H1 (cell line): ENCODE results near the gene RASAL1. TPM values are rescaled to one million over a fixed set of nuclear protein-coding genes. Genes with fewer than 3 reads are reported as not detected.

Source experiments
- CTCF ChIA-PET: fragments of 300-600 bp; sonication (Branson Sonifier 250); formaldehyde crosslinking; loops from one replicate; lab custom pipeline; 2021; ENCODE audit not compliant: partially characterized antibody; lab: Charles Lee
- POLR2A ChIA-PET: fragments of 300-600 bp; sonication (Branson Sonifier 250); formaldehyde crosslinking; loops from one replicate; lab custom pipeline; 2021; ENCODE audit warnings: inconsistent platforms; ENCODE audit not compliant: partially characterized antibody; lab: Charles Lee
- DNase-seq, 2 experiments: peaks; one replicate each; pipeline versions ENCODE4 v3.0.0 to v3.0.0-alpha.2; 2010 to 2022; ENCODE audit warnings: low spot score in 2 of 2, low read depth in 1 of 2, mixed read lengths in 1 of 2
- FAIRE-seq: peaks from 2 replicates; lab custom pipeline; 2011; peaks lifted over from hg19 to GRCh38; lab: Jason Lieb, UNC
- H2AFZ ChIP-seq: 2 replicates; pipeline ENCODE4 v1.8.1; 2012; ENCODE audit warnings: low read length, inconsistent platforms
- H2AK5ac ChIP-seq: 2 replicates; pipeline ENCODE4 v1.6.1; 2013; ENCODE audit warnings: low read depth, low read length
- H2BK120ac ChIP-seq: replicated peaks from 2 replicates; pipeline ENCODE3; 2013; ENCODE audit warnings: low read depth, low read length, inconsistent platforms
- H2BK12ac ChIP-seq: 2 replicates; pipeline ENCODE4 v1.6.1; 2013; ENCODE audit warnings: low read depth, low read length
- H2BK15ac ChIP-seq: 2 replicates; pipeline ENCODE4 v1.6.1; 2013; ENCODE audit warnings: low read length
- H2BK20ac ChIP-seq: 2 replicates; pipeline ENCODE4 v1.6.1; 2013; ENCODE audit warnings: low read length
- H2BK5ac ChIP-seq: 2 replicates; pipeline ENCODE4 v1.6.1; 2013; ENCODE audit warnings: low read depth, low read length
- H3K14ac ChIP-seq: 2 replicates; pipeline ENCODE4 v1.6.1; 2013; ENCODE audit warnings: inconsistent platforms; ENCODE audit not compliant: insufficient read length
- H3K18ac ChIP-seq: 2 replicates; pipeline ENCODE4 v1.6.1; 2013; ENCODE audit warnings: low read length; ENCODE audit errors: extremely low read depth
- H3K23ac ChIP-seq: 2 replicates; pipeline ENCODE4 v1.6.1; 2013; ENCODE audit warnings: inconsistent platforms; ENCODE audit not compliant: insufficient read length
- H3K23me2 ChIP-seq: 2 replicates; pipeline ENCODE4 v1.6.1; 2013; ENCODE audit warnings: low read depth, low read length
- H3K27ac ChIP-seq: 2 replicates; pipeline ENCODE4 v1.6.1; 2011; ENCODE audit warnings: low read depth, low read length, inconsistent platforms
- H3K27me3 ChIP-seq, 4 experiments: replicated peaks in 1 of 4; 1 replicate in 1 of 4; 2 replicates in 3 of 4; pipeline versions ENCODE4 v1.6.1 to v1.8.1; 2011 to 2013; ENCODE audit warnings: low read length in 3 of 4, mild to moderate bottlenecking in 3 of 4, inconsistent platforms in 2 of 4, mixed read lengths in 2 of 4, moderate library complexity in 1 of 4; ENCODE audit not compliant: control insufficient read depth in 3 of 4, insufficient read depth in 3 of 4; ENCODE audit errors: extremely low read depth in 1 of 4
- H3K36me3 ChIP-seq, 4 experiments: 2 replicates each; pipeline versions ENCODE4 v1.6.1 to v1.8.1; 2011 to 2013; ENCODE audit warnings: mild to moderate bottlenecking in 4 of 4, low read length in 3 of 4, moderate library complexity in 2 of 4, control low read depth in 1 of 4, inconsistent platforms in 1 of 4; ENCODE audit not compliant: insufficient read depth in 4 of 4, control insufficient read depth in 2 of 4
- H3K4ac ChIP-seq: replicated peaks from 2 replicates; pipeline ENCODE3; 2013; ENCODE audit warnings: low read length, low read depth, mixed read lengths, inconsistent platforms; ENCODE audit not compliant: insufficient read length
- H3K4me1 ChIP-seq, 4 experiments: replicated peaks in 1 of 4; 1 replicate in 1 of 4; 2 replicates in 3 of 4; pipeline versions ENCODE4 v1.6.1 to v1.8.1; 2011 to 2013; ENCODE audit warnings: low read length in 3 of 4, inconsistent platforms in 2 of 4, mixed read lengths in 1 of 4; ENCODE audit not compliant: insufficient read depth in 4 of 4, control insufficient read depth in 3 of 4
- H3K4me2 ChIP-seq, 2 experiments: 2 replicates each; pipeline versions ENCODE4 v1.6.1 to v1.8.1; 2011 to 2013; ENCODE audit warnings: low read depth in 2 of 2, low read length in 2 of 2, control low read depth in 1 of 2, inconsistent platforms in 1 of 2, mild to moderate bottlenecking in 1 of 2; ENCODE audit not compliant: insufficient read depth in 1 of 2
- H3K4me3 ChIP-seq, 4 experiments: fragments of 200-600, 300-600 bp in 1 of 4; sonication (generic), shearing (Covaris generic), sonication (Bioruptor Twin) in 1 of 4; 2 replicates each; pipeline versions ENCODE4 v1.5.1 to v1.8.1; 2011 to 2016; ENCODE audit warnings: low read length in 4 of 4, low read depth in 3 of 4, control low read depth in 2 of 4, inconsistent platforms in 2 of 4, mild to moderate bottlenecking in 2 of 4, mixed read lengths in 1 of 4, moderate library complexity in 1 of 4; ENCODE audit not compliant: insufficient read depth in 2 of 4; ENCODE audit errors: extremely low read depth in 1 of 4
- H3K56ac ChIP-seq: replicated peaks from 2 replicates; pipeline ENCODE3; 2013; ENCODE audit warnings: low read depth, mild to moderate bottlenecking, mixed read lengths, low read length, inconsistent platforms; ENCODE audit not compliant: insufficient read length
- H3K79me1 ChIP-seq: 2 replicates; pipeline ENCODE4 v1.6.1; 2013; ENCODE audit warnings: low read depth, low read length, control low read depth
- H3K79me2 ChIP-seq, 2 experiments: 2 replicates each; pipeline versions ENCODE4 v1.6.1 to v1.8.1; 2012 to 2013; ENCODE audit warnings: low read length in 2 of 2, mild to moderate bottlenecking in 2 of 2, inconsistent platforms in 1 of 2; ENCODE audit not compliant: insufficient read depth in 2 of 2, control insufficient read depth in 1 of 2
- H3K9ac ChIP-seq, 4 experiments: replicated peaks in 1 of 4; 1 replicate in 1 of 4; 2 replicates in 3 of 4; pipeline versions ENCODE4 v1.6.1 to v1.8.1; 2011 to 2013; ENCODE audit warnings: low read depth in 3 of 4, low read length in 3 of 4, control low read depth in 2 of 4, mild to moderate bottlenecking in 2 of 4, moderate library complexity in 2 of 4, inconsistent platforms in 1 of 4; ENCODE audit errors: extremely low read depth in 1 of 4
- H3K9me3 ChIP-seq, 2 experiments: 2 replicates each; pipeline versions ENCODE4 v1.6.1 to v1.8.1; 2012 to 2013; ENCODE audit warnings: mild to moderate bottlenecking in 2 of 2, moderate library complexity in 2 of 2, control low read depth in 1 of 2, inconsistent platforms in 1 of 2, low read depth in 1 of 2, low read length in 1 of 2, mixed read lengths in 1 of 2; ENCODE audit not compliant: insufficient read depth in 2 of 2
- H4K20me1 ChIP-seq, 2 experiments: replicated peaks in 1 of 2; 2 replicates each; pipeline versions ENCODE3 to v1.8.1; 2011 to 2013; ENCODE audit warnings: inconsistent platforms in 2 of 2, low read length in 2 of 2, mild to moderate bottlenecking in 1 of 2; ENCODE audit not compliant: insufficient read depth in 2 of 2, control insufficient read depth in 1 of 2
- H4K5ac ChIP-seq: 2 replicates; pipeline ENCODE4 v1.6.1; 2013; ENCODE audit warnings: low read length, low read depth, mixed read lengths, inconsistent platforms; ENCODE audit not compliant: insufficient read length
- H4K8ac ChIP-seq: 2 replicates; pipeline ENCODE4 v1.8.0; 2013; ENCODE audit warnings: mild to moderate bottlenecking, moderate library complexity, low read length, inconsistent platforms; ENCODE audit not compliant: insufficient read depth; ENCODE audit errors: extremely low read depth
- H4K91ac ChIP-seq: replicated peaks from 2 replicates; pipeline ENCODE3; 2013; ENCODE audit warnings: low read length, mixed read lengths, inconsistent platforms; ENCODE audit not compliant: insufficient read length
- CHD1 ChIP-seq: IDR thresholded peaks from 2 replicates; pipeline ENCODE4 v1.6.1; 2012; ENCODE audit warnings: low read depth, low read length, improper control_type of control experiment
- EZH2 ChIP-seq: fragments of 200-600 bp; sonication (generic); IDR thresholded peaks from 2 replicates; pipeline ENCODE4 v1.7.1; 2012; ENCODE audit warnings: low read depth, mild to moderate bottlenecking, moderate library complexity, low read length, inconsistent platforms; ENCODE audit not compliant: severe bottlenecking
- GTF2F1 ChIP-seq: IDR thresholded peaks from 2 replicates; pipeline ENCODE4 v1.6.1; 2012; ENCODE audit warnings: low read depth, low read length, improper control_type of control experiment, borderline replicate concordance
- KDM1A ChIP-seq: fragments of 200-600, 300-600 bp; sonication (generic); IDR thresholded peaks from 2 replicates; pipeline ENCODE4 v1.7.1; 2016; ENCODE audit warnings: mild to moderate bottlenecking, low read length, borderline replicate concordance
- SIRT6 ChIP-seq: IDR thresholded peaks from one replicate; pipeline ENCODE4 v1.7.1; 2012; ENCODE audit warnings: low read length, inconsistent platforms
- YY1 ChIP-seq: IDR thresholded peaks from 2 replicates; pipeline ENCODE4 v1.6.1; 2011; ENCODE audit warnings: low read depth, mild to moderate bottlenecking, low read length
- WGBS, 2 experiments: shearing (Covaris generic) in 1 of 2; methylation state at CpG; one replicate each; pipeline versions ENCODE4 v1.1.6 to v1.1.7; 2013 to 2015; ENCODE audit warnings: low lambda C conversion rate in 2 of 2, mixed read lengths in 2 of 2, inconsistent platforms in 1 of 2, low coverage in 1 of 2, missing lambda C conversion rate in 1 of 2; ENCODE audit not compliant: insufficient replicate concordance in 2 of 2, insufficient coverage in 1 of 2, insufficient read length in 1 of 2; ENCODE audit errors: extremely low coverage in 1 of 2, missing lambda C conversion rate in 1 of 2; 5-methylcytosine and 5-hydroxymethylcytosine counted together
- polyA plus RNA-seq, 7 experiments: library from polyadenylated mRNA; depleted of rRNA in 3 of 7; stranded (reverse) in 5 of 7; unstranded in 2 of 7; fragments of >200 nt in 5 of 7; fragments of 200-250 nt in 2 of 7; gene quantifications; 1 replicate in 5 of 7; 2 replicates in 1 of 7; 4 replicates in 1 of 7; pipeline versions ENCODE4 v1.2.1 to v1.2.3, GENCODE V29; 2011 to 2013; ENCODE audit warnings: missing spikeins in 2 of 7, mixed read lengths in 2 of 7
- total RNA-seq: library from RNA; stranded (reverse); fragmentation: NEBNext Ultra II Directional; extraction: Animal tissue kit (Norgen Biotek cat#: 25700); gene quantifications from 2 replicates; pipeline ENCODE4 v1.2.1, GENCODE V29; 2021
- TF ChIP-seq, protein P1 (sequence below): IDR thresholded peaks from 2 replicates; pipeline ENCODE4 v1.6.1; 2011; ENCODE audit warnings: low read depth, mild to moderate bottlenecking, low read length; ENCODE audit not compliant: insufficient read depth

RASAL1 gene
- total and polyA plus RNA-seq, 2 of the 8 experiments (the other 6 are each of a cell fraction or from before 2014, with no cell fraction given): 3.7 to 5.0 TPM

DNA sequence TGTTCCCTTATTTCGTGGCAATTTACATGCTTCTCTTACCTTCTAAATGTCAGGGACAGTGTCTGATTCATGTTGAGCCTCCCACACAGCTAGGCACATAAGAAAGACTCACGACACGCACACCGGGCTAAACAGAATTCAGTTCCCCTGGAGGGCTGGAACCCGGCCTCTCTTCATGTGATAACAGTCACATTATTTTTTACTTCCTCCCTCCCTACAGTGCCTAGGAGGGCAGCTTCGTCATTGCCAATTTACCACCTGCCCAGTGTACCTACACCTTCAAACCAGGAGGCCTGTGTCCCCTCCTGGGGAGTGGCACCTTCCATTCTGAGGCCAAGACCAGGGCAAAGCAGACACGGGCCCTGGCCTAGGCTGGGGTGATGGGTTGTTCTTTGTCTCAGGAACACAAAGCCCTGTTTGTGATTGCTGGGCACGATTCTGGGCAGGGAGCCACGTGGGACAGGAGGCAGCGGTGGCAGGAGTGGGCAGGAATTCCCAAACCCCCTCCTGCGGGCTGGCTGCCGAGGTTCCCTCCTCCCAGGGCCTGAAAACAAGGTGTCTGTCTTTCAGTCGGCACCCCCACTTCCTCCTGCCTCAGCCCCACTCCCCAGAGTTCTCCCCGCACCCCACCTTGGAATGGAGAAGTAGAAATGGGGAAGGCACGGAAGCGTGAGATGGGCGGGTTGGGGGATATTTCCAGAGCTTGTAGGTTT is 6.8 kb upstream of the RASAL1 start:
- Histone ChIP-seq H4K20me1 (no peaks in the 10 kb centered on the region), H3K4me2 (no peak overlapping the region), H2AFZ (0 out of 2 replicates have a peak overlapping the region, but pooled peaks have one; percentile 59), H3K14ac (no peak overlapping the region), H3K27ac (no peak overlapping the region), H2BK120ac (peak overlapping the region; percentile 33), H4K91ac (peak overlapping the region; percentile 65), H3K23me2 (no peaks in the 10 kb centered on the region), H2BK15ac (peak overlapping the region; percentile 88; the same call in 1 of the 2 replicates), H2BK5ac (no peak overlapping the region), H2BK20ac (peak overlapping the region; percentile 48; the same call in 1 of the 2 replicates), H3K18ac (peak overlapping the region; percentile 24; the same call in 1 of the 2 replicates), H3K4me3 (no peak overlapping the region), H3K36me3 (no peaks in the 10 kb centered on the region), H3K9me3 (no peaks in the 10 kb centered on the region), H3K9ac (no peak overlapping the region), H2BK12ac (peak overlapping the region; percentile 33; the same call in 1 of the 2 replicates), H3K79me1 (no peaks in the 10 kb centered on the region), H4K8ac (peak overlapping the region; percentile 21; the same call in 1 of the 2 replicates), H2AK5ac (peak overlapping the region; percentile 82; the same call in 1 of the 2 replicates), H3K56ac (no peak overlapping the region), H4K5ac (no peak overlapping the region), H3K23ac (no peak overlapping the region), H3K4me1 (peaks cover 0 to 6% (median 0%) of the 10 kb centered on the region in 4 experiments; a peak in 2 of 7 replicates), H3K4ac (no peak overlapping the region), H3K79me2 (no peaks in the 10 kb centered on the region), H3K27me3 (no peaks in the 10 kb centered on the region)
- FAIRE-seq: no peak
- no peak for DNase-seq
- ChIA-PET CTCF (interaction anchor here (0.7 to 1.4 kb wide), 3 partner anchors 8 to 76 kb away, joined by 3 to 4 read pairs (median 3); no protein-coding TSS in a partner anchor), POLR2A (interaction anchor here (0.6 kb wide), 1 partner anchor 192 kb away, joined by 3 read pairs; no protein-coding TSS in a partner anchor)
- WGBS, 2 experiments: 81% methylated on average over 14 of the region's 17 CpGs; no CpG with 5 or more reads in 1 of the 2 experiments
- TF ChIP-seq EZH2: no peak
- no peak for TF ChIP-seq GTF2F1
- no peak for TF ChIP-seq YY1
- TF ChIP-seq, protein P1, sequence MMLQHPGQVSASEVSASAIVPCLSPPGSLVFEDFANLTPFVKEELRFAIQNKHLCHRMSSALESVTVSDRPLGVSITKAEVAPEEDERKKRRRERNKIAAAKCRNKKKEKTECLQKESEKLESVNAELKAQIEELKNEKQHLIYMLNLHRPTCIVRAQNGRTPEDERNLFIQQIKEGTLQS: no peak
- TF ChIP-seq CHD1: no peak
- no peak for TF ChIP-seq SIRT6
- TF ChIP-seq KDM1A: no peak
